Smooth muscle cell (in vitro differentiated cells): Measurements from ENCODE around the gene PKDCC. TPM values are rescaled to one million over a fixed set of nuclear protein-coding genes. Genes with fewer than 3 reads are reported as not detected.

Source experiments
- DNase-seq: peaks from one replicate; lab custom pipeline; 2025; ENCODE audit not compliant: unreplicated experiment; lab: John Stamatoyannopoulos, UW
- H2AFZ ChIP-seq: fragments of 200-600 bp; sonication (generic); 2 replicates; pipeline ENCODE4 v1.6.0; 2016; ENCODE audit warnings: antibody characterized with exemption, low read depth, mild to moderate bottlenecking
- H3F3A ChIP-seq: fragments of 200-600 bp; sonication (generic); 2 replicates; pipeline ENCODE4 v1.6.0; 2017; ENCODE audit warnings: antibody characterized with exemption, low read depth
- H3K27ac ChIP-seq: fragments of 200-600 bp; sonication (generic); 2 replicates; pipeline ENCODE4 v1.5.1; 2016; ENCODE audit warnings: low read depth, mild to moderate bottlenecking
- H3K27me3 ChIP-seq: fragments of 200-600 bp; sonication (generic); 2 replicates; pipeline ENCODE4 v1.6.1; 2016; ENCODE audit warnings: low read depth, mild to moderate bottlenecking
- H3K36me3 ChIP-seq: fragments of 200-600 bp; sonication (generic); 2 replicates; pipeline ENCODE4 v1.5.1; 2016; ENCODE audit warnings: low read depth
- H3K4me1 ChIP-seq: fragments of 200-600 bp; sonication (generic); 2 replicates; pipeline ENCODE4 v1.5.1; 2016; ENCODE audit warnings: low read depth
- H3K4me2 ChIP-seq: fragments of 200-600 bp; sonication (generic); 2 replicates; pipeline ENCODE4 v1.6.0; 2016; ENCODE audit warnings: mild to moderate bottlenecking
- H3K4me3 ChIP-seq: fragments of 200-600 bp; sonication (generic); 2 replicates; pipeline ENCODE4 v1.5.1; 2016; ENCODE audit warnings: mild to moderate bottlenecking
- H3K79me2 ChIP-seq: fragments of 200-600 bp; sonication (generic); 2 replicates; pipeline ENCODE4 v1.6.0; 2016; ENCODE audit warnings: low read depth, mild to moderate bottlenecking
- H3K9ac ChIP-seq: fragments of 200-600 bp; sonication (generic); 2 replicates; pipeline ENCODE4 v1.6.0; 2016; ENCODE audit warnings: low read depth
- H3K9me3 ChIP-seq: fragments of 200-600 bp; sonication (generic); replicated peaks from 2 replicates; pipeline ENCODE4 v1.5.1; 2016; ENCODE audit warnings: low read depth
- H4K20me1 ChIP-seq: fragments of 200-600 bp; sonication (generic); 2 replicates; pipeline ENCODE4 v1.6.0; 2016; ENCODE audit warnings: low read depth
- CTCF ChIP-seq: fragments of 200-600 bp; sonication (generic); IDR thresholded peaks from 2 replicates; pipeline ENCODE4 v1.5.1; 2017; ENCODE audit warnings: borderline replicate concordance, mild to moderate bottlenecking, antibody characterized with exemption; ENCODE audit not compliant: insufficient read depth, poor library complexity, severe bottlenecking
- WGBS: methylation state at CpG from one replicate; pipeline ENCODE4 v1.1.7; 2016; ENCODE audit warnings: low lambda C conversion rate; 5-methylcytosine and 5-hydroxymethylcytosine counted together
- polyA plus RNA-seq: library from polyadenylated mRNA; unstranded; fragments of >200 nt; fragmentation: Nextera tagmentation; extraction: Ambion mirVana; gene quantifications from 2 replicates; pipeline ENCODE4 v1.2.1, GENCODE V29; 2016
- total RNA-seq: library from RNA; depleted of rRNA; stranded (reverse); fragments of >200 nt; gene quantifications from 2 replicates; pipeline ENCODE4 v1.2.3, GENCODE V29; 2014

Gene PKDCC
- total and polyA plus RNA-seq, 2 experiments from 2014 or later, result 12.2 to 15.2 TPM

DNA sequence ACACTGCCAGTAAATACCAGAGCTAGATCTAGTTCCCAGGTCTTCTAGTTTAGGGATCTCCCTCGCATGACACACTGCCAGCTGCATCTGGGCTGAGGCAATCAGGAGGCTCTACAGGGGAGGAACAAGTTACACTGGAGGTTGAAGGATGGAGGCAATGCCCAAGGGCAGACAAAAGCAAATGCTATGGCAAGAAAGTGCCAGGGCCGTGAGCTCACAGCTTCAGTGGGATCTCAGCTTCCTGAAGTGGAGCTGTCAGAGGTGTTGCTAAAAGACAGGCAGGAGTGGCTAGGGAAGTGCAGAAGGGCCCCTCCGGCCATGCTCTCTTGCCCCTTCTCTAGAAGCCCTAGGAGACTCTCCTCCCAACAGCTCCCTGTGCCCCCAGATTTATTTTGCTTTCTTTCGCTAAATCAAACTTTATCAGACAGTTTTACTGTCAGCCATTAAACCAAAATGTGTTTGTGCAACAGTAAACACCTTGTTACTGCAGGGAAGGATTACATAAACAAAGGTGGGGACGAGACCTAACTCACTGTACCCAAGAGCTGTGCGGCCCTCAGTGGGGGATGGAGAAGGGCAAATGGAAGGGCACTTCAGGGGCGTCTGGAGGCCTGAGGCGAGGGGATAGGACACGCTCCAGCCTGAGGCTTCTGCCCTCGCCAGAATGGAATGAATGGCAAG, 39.4 kb upstream of the PKDCC start:
- WGBS, result 74% methylated on average over 10 of the region's 10 CpGs
- DNase-seq, result no peak
- no peak overlapping the region for H3K9ac ChIP-seq
- no peak overlapping the region for H3K27ac ChIP-seq
- no peaks in the 10 kb centered on the region for H3K27me3 ChIP-seq
- H3K4me1 ChIP-seq, result peaks cover 5% of the 10 kb centered on the region
- no peak overlapping the region for H3K4me2 ChIP-seq
- H2AFZ ChIP-seq, result no peak overlapping the region
- H3F3A ChIP-seq, result peaks cover 9% of the 10 kb centered on the region
- no peak overlapping the region for H3K4me3 ChIP-seq
- no peak for TF ChIP-seq CTCF
- no peaks in the 10 kb centered on the region for H3K9me3 ChIP-seq
- H3K36me3 ChIP-seq, result no peaks in the 10 kb centered on the region
- no peaks in the 10 kb centered on the region for H3K79me2 ChIP-seq
- H4K20me1 ChIP-seq, result no peaks in the 10 kb centered on the region

GRCh38 chr2:42009657-42010580, 37.9 kb upstream of the PKDCC start:
- H2AFZ ChIP-seq, result no peak overlapping the region
- 67% methylated on average over 10 of the region's 10 CpGs for WGBS
- peak overlapping the region; percentile 63 for H3K27ac ChIP-seq

DNA sequence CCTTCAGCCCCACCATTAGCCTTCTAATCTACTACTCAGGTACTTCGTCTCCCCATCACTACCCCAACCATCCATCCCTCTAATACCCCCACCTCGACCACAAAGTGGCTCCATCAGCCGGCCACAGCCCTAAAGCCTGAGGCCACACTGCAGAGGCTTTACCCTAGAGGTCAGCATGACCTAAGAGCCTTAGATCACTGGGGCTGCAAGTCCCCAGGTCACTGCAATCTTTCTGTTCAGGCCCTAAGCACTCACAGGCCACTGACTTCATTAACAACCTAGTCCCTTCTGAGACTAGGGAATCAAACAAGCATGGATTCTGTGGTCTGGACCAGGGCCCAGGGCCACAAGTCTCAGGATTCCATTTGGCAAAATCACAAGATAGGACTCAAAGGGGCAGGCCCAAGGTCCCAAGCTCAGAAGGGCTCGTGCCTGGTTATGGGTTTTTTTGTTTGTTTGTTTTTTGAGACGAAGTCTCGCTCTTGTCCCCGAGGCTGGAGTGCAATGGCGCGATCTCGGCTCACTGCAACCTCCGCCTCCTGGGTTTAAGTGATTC, 37.0 kb upstream of the PKDCC start:
- no peak for DNase-seq
- H3K4me1 ChIP-seq, result peaks cover 5% of the 10 kb centered on the region
- no peak for TF ChIP-seq CTCF
- H4K20me1 ChIP-seq, result no peaks in the 10 kb centered on the region
- WGBS, result 47% methylated on average over 11 of the region's 11 CpGs
- no peak overlapping the region for H3K9ac ChIP-seq
- no peaks in the 10 kb centered on the region for H3K9me3 ChIP-seq
- H3K4me3 ChIP-seq, result no peak overlapping the region
- peak overlapping the region; percentile 68 for H3K4me2 ChIP-seq
- no peaks in the 10 kb centered on the region for H3K27me3 ChIP-seq
- peak overlapping the region; percentile 63 for H3K27ac ChIP-seq
- no peak overlapping the region for H2AFZ ChIP-seq
- no peaks in the 10 kb centered on the region for H3K36me3 ChIP-seq
- no peaks in the 10 kb centered on the region for H3K79me2 ChIP-seq
- peaks cover 9% of the 10 kb centered on the region for H3F3A ChIP-seq

More at GRCh38 chr2:42009657-42010580, 37.9 kb upstream of the PKDCC start:
- no peak overlapping the region for H3K9ac ChIP-seq
- H3K4me2 ChIP-seq, result peak overlapping the region; percentile 68
- H3K79me2 ChIP-seq, result no peaks in the 10 kb centered on the region
- no peak overlapping the region for H3K4me3 ChIP-seq
- no peaks in the 10 kb centered on the region for H3K9me3 ChIP-seq
- H3F3A ChIP-seq, result peaks cover 9% of the 10 kb centered on the region
- no peak for DNase-seq
- peaks cover 5% of the 10 kb centered on the region for H3K4me1 ChIP-seq
- no peaks in the 10 kb centered on the region for H4K20me1 ChIP-seq
- no peak for TF ChIP-seq CTCF
- no peaks in the 10 kb centered on the region for H3K27me3 ChIP-seq
- H3K36me3 ChIP-seq, result no peaks in the 10 kb centered on the region
